IPS DF 4.7 (cell line): Measurements from ENCODE around the gene LIMS1.
"Not testable (repeated sequence)": the region's sequence is repeated elsewhere in the genome, so short reads cannot be mapped to it uniquely, and the experiment has no call there.

ENCODE experiments used
- DNase-seq: peaks from one replicate; pipeline ENCODE4 v3.0.0-alpha.2; 2013; ENCODE audit warnings: low spot score; ENCODE audit errors: extremely low read depth

The LIMS1 gene

GRCh38 chr2:108662207-108662612 lies 127.9 kb downstream of the LIMS1 start:
- not testable (repeated sequence) for DNase-seq

GRCh38 chr2:108663346-108663745 lies 129.1 kb downstream of the LIMS1 start:
- DNase-seq: not testable (repeated sequence)

- not testable (repeated sequence) for DNase-seq
These were observed 129.8 kb downstream of the LIMS1 start for GRCh38 chr2:108664089-108664488.

GRCh38 chr2:108664979-108665378 lies 130.7 kb downstream of the LIMS1 start:
- DNase-seq: not testable (repeated sequence)

- not testable (repeated sequence) for DNase-seq
These were observed 131.7 kb downstream of the LIMS1 start for GRCh38 chr2:108665975-108666374.

GRCh38 chr2:108667140-108667539 lies 132.9 kb downstream of the LIMS1 start:
- DNase-seq: not testable (repeated sequence)

- DNase-seq: not testable (repeated sequence)
These were observed 136.0 kb downstream of the LIMS1 start for GRCh38 chr2:108670282-108670681.

- not testable (repeated sequence) for DNase-seq
These were observed 138.0 kb downstream of the LIMS1 start for GRCh38 chr2:108672200-108672805.

GRCh38 chr2:108676522-108676921 lies 142.3 kb downstream of the LIMS1 start:
- not testable (repeated sequence) for DNase-seq

GRCh38 chr2:108677239-108677744 lies 143.0 kb downstream of the LIMS1 start:
- DNase-seq: not testable (repeated sequence)

- not testable (repeated sequence) for DNase-seq
These were observed 144.0 kb downstream of the LIMS1 start for GRCh38 chr2:108678198-108678651.

GRCh38 chr2:108680805-108681204 lies 146.5 kb downstream of the LIMS1 start:
- not testable (repeated sequence) for DNase-seq

GRCh38 chr2:108688818-108689756 lies 154.8 kb downstream of the LIMS1 start:
- DNase-seq: not testable (repeated sequence)

GRCh38 chr2:108690001-108690400 lies 155.7 kb downstream of the LIMS1 start:
- not testable (repeated sequence) for DNase-seq

GRCh38 chr2:108691447-108691846 lies 157.2 kb downstream of the LIMS1 start:
- DNase-seq: no peak

- no peak for DNase-seq
These were observed 166.9 kb downstream of the LIMS1 start for GRCh38 chr2:108701208-108701607.

GRCh38 chr2:108701806-108702205 lies 167.5 kb downstream of the LIMS1 start:
- DNase-seq: no peak

GRCh38 chr2:108704871-108705270 lies 170.6 kb downstream of the LIMS1 start:
- no peak for DNase-seq

GRCh38 chr2:108707300-108707699 lies 173.0 kb downstream of the LIMS1 start:
- no peak for DNase-seq

GRCh38 chr2:108716971-108717370 lies 182.7 kb downstream of the LIMS1 start:
- DNase-seq: not testable (repeated sequence)

- peak; percentile 96 for DNase-seq
These were observed 185.1 kb downstream of the LIMS1 start, which contains the start of gene RANBP2 for GRCh38 chr2:108719149-108720044. Gene RANBP2, plus strand, starts transcription at chr2:108719482. Its CDS starts 125 bp downstream, at chr2:108719607.
